ENCODE measurements around the gene TEX10. TPM values are rescaled to one million over a fixed set of nuclear protein-coding genes. Genes with fewer than 3 reads are reported as not detected.
"Not testable (repeated sequence)": the region's sequence is repeated elsewhere in the genome, so short reads cannot be mapped to it uniquely, and the experiment has no call there.

The TEX10 gene
- total RNA-seq, 1 donor from 2014 or later, result 36.2 TPM

DNA sequence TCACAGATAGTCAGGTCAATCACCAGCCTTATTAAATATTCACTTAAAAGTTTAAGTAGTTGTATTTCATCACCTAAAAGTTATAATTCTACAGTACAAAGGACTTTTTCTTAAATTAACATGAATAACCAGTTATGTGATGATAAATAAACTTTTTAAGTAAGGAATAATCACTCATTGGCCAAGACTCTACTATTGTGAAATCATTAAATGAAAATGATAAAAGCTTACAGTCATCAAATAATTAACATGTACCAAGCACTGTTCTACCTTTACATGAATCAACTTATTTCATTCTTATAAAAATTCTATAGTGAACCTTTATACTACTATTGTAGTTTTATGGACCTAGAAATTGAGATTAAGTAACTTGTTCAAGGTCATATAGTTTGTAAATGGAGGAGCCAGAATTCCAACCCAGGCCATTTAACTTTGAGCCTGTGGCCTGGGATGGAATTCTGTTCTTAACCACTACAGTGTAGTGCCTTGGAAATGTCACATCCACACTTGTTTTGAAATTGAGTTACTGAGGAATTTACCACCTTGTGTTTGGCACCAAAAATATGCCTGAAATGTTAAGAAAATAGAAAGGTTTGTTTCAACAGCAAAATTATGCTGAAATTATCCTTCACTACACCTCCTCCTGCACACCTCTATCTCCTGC lies 41.4 kb upstream of the TEX10 start:
- DNase-seq (ENCODE audit: low spot score in 2 of 2, unreplicated experiment in 2 of 2), result no peak
- H3K27me3 Mint-ChIP-seq (ENCODE audit: low read depth), result no peaks in the 10 kb centered on the region
- no peak overlapping the region for H3K4me3 Mint-ChIP-seq
- no peak overlapping the region for H3K27ac Mint-ChIP-seq
- H3K36me3 Mint-ChIP-seq, result peaks cover 15% of the 10 kb centered on the region
- TF ChIP-seq CTCF (IDR thresholded peaks at IDR 0.05; ENCODE audit: unreplicated experiment), result no peak
- no peaks in the 10 kb centered on the region for H3K4me1 Mint-ChIP-seq
- peaks cover 5% of the 10 kb centered on the region for H3K9me3 Mint-ChIP-seq

DNA sequence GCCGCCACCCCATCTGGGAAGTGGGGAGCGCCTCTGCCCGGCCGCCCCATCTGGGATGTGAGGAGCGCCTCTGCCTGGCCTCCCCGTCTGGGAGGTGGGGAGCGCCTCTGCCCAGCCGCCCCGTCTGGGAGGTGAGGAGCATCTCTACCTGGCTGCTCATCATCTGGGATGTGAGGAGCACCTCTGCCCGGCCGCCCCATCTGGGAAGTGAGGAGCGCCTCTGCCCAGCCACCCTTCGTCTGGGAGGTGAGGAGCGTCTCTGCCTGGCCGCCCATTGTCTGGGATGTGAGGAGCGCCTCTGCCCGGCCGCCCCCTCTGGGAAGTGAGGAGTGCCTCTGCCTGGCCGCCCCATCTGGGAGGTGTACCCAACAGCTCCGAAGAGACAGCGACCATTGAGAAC lies 40.2 kb upstream of the TEX10 start:
- not testable (repeated sequence) for H3K9me3 Mint-ChIP-seq; H3K27ac Mint-ChIP-seq; H3K4me1 Mint-ChIP-seq; H3K27me3 Mint-ChIP-seq (ENCODE audit: low read depth); DNase-seq (ENCODE audit: low spot score in 2 of 2, unreplicated experiment in 2 of 2); H3K4me3 Mint-ChIP-seq
- peaks cover 15% of the 10 kb centered on the region for H3K36me3 Mint-ChIP-seq

DNA sequence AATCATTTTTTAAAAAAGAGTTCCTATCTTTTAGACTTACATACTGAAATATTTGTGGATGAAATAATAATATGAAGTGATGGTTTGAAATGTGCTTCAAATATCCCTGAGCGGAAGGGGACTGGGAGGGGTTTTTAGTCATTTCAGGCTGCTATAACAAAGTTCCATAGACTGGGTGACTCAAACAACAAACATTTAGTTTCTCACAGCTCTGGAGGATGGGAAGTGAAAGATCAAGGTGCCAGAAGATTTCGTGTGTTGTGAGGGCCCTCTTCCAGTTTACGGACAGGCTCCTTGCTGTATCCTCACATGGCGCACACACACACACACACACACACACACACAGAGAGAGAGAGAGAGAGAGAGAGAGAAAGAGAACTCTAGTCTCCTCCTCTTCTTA lies 27.1 kb upstream of the TEX10 start:
- Mint-ChIP-seq H3K27me3 (ENCODE audit: low read depth) (no peaks in the 10 kb centered on the region), H3K36me3 (peaks cover 12% of the 10 kb centered on the region), H3K4me3 (no peak overlapping the region), H3K4me1 (peaks cover 16% of the 10 kb centered on the region), H3K27ac (peak overlapping the region; percentile 97), H3K9me3 (peaks cover 21% of the 10 kb centered on the region)
- no peak for TF ChIP-seq CTCF (IDR thresholded peaks at IDR 0.05; ENCODE audit: unreplicated experiment)
- DNase-seq (ENCODE audit: low spot score in 2 of 2, unreplicated experiment in 2 of 2), result no peak

- TF ChIP-seq CTCF (IDR thresholded peaks at IDR 0.05; ENCODE audit: unreplicated experiment), result no peak
- no peak for DNase-seq (ENCODE audit: low spot score in 2 of 2, unreplicated experiment in 2 of 2)
- Mint-ChIP-seq H3K9me3 (peaks cover 13% of the 10 kb centered on the region), H3K27ac (no peak overlapping the region), H3K4me3 (no peak overlapping the region), H3K27me3 (ENCODE audit: low read depth) (no peaks in the 10 kb centered on the region), H3K36me3 (peaks cover 1% of the 10 kb centered on the region), H3K4me1 (peaks cover 16% of the 10 kb centered on the region)
These were observed 24.3 kb upstream of the TEX10 start for GRCh38 chr9:100377015-100377414.

GRCh38 chr9:100375658-100376057 lies 22.9 kb upstream of the TEX10 start:
- TF ChIP-seq CTCF (IDR thresholded peaks at IDR 0.05; ENCODE audit: unreplicated experiment), result no peak
- H3K4me3 Mint-ChIP-seq, result no peak overlapping the region
- H3K27me3 Mint-ChIP-seq (ENCODE audit: low read depth), result no peaks in the 10 kb centered on the region

GRCh38 chr9:100372648-100373047 lies 19.9 kb upstream of the TEX10 start:
- no peak overlapping the region for H3K27ac Mint-ChIP-seq
- no peak for TF ChIP-seq CTCF (IDR thresholded peaks at IDR 0.05; ENCODE audit: unreplicated experiment)
- no peaks in the 10 kb centered on the region for H3K4me1 Mint-ChIP-seq
- H3K9me3 Mint-ChIP-seq, result peaks cover 37% of the 10 kb centered on the region
- peaks cover 18% of the 10 kb centered on the region for H3K36me3 Mint-ChIP-seq
- no peak overlapping the region for H3K4me3 Mint-ChIP-seq
- no peaks in the 10 kb centered on the region for H3K27me3 Mint-ChIP-seq (ENCODE audit: low read depth)
- no peak for DNase-seq (ENCODE audit: low spot score in 2 of 2, unreplicated experiment in 2 of 2)

More at GRCh38 chr9:100375658-100376057, 22.9 kb upstream of the TEX10 start:
- Mint-ChIP-seq H3K36me3 (peaks cover 5% of the 10 kb centered on the region), H3K4me1 (peaks cover 16% of the 10 kb centered on the region), H3K27ac (no peak overlapping the region), H3K9me3 (peaks cover 20% of the 10 kb centered on the region)
- DNase-seq (ENCODE audit: low spot score in 2 of 2, unreplicated experiment in 2 of 2), result no peak
